Keratinocyte (primary cell): ENCODE results near the gene VN1R5.

ENCODE experiments used
- CTCF ChIP-seq, 3 experiments: IDR thresholded peaks in 1 of 3; conservative IDR thresholded peaks in 1 of 3; optimal IDR thresholded peaks in 1 of 3; 2 replicates in 2 of 3; 3 replicates in 1 of 3; pipeline versions ENCODE3 to v1.5.1; 2011; ENCODE audit warnings: low read length in 3 of 3, mild to moderate bottlenecking in 3 of 3, moderate library complexity in 2 of 3, control low read depth in 1 of 3, inconsistent platforms in 1 of 3; ENCODE audit not compliant: insufficient read depth in 2 of 3; ENCODE audit errors: extremely low read depth in 1 of 3
- EZH2 ChIP-seq: IDR thresholded peaks from one replicate; pipeline ENCODE4 v1.6.1; 2012; ENCODE audit warnings: inconsistent platforms, mild to moderate bottlenecking, low read length, moderate library complexity

- TF ChIP-seq EZH2 (no peak), CTCF (optimal IDR thresholded peaks at IDR 0.05 in 1 of 3, IDR thresholded peaks at IDR 0.05 in 1 of 3, conservative IDR thresholded peaks at IDR 0.05 in 1 of 3; ENCODE audit: extremely low read depth in 1 of 3, insufficient read depth in 2 of 3, low read length in 3 of 3) (no peak)
Measured at GRCh38 chr1:247224822-247225221, 31.1 kb upstream of the VN1R5 start.
